GM23338 (cell line): ENCODE results near the gene OR4F15. TPM values are rescaled to one million over a fixed set of nuclear protein-coding genes. Genes with fewer than 3 reads are reported as not detected.
"Not testable (repeated sequence)": the region's sequence is repeated elsewhere in the genome, so short reads cannot be mapped to it uniquely, and the experiment has no call there.

Experiments
- ATAC-seq: fragments of 200-7000 bp; cut with Tn5 transposase; 3 replicates; pipeline ENCODE4 v1.9.1; 2020
- DNase-seq: peaks from one replicate; pipeline ENCODE4 v3.0.0-alpha.2; 2015; ENCODE audit warnings: low spot score
- H2AFZ ChIP-seq: fragments of 200-600 bp; sonication (generic); 2 replicates; pipeline ENCODE4 v1.8.0; 2016; ENCODE audit warnings: antibody characterized with exemption, mild to moderate bottlenecking, moderate library complexity
- H3F3A ChIP-seq: fragments of 200-600 bp; sonication (generic); replicated peaks from 2 replicates; pipeline ENCODE4 v1.8.0; 2017; ENCODE audit warnings: antibody characterized with exemption, mixed run types, low read depth
- H3K27ac ChIP-seq: fragments of 200-600 bp; sonication (generic); 2 replicates; pipeline ENCODE4 v1.6.1; 2016; ENCODE audit warnings: low read depth
- H3K27me3 ChIP-seq: fragments of 200-600 bp; sonication (generic); 2 replicates; pipeline ENCODE4 v1.8.0; 2016; ENCODE audit warnings: mild to moderate bottlenecking, mixed run types, moderate library complexity; ENCODE audit not compliant: insufficient read depth
- H3K36me3 ChIP-seq: fragments of 200-600 bp; sonication (generic); 2 replicates; pipeline ENCODE4 v1.8.0; 2016; ENCODE audit warnings: mild to moderate bottlenecking; ENCODE audit not compliant: insufficient read depth
- H3K4me1 ChIP-seq: fragments of 200-600 bp; sonication (generic); 2 replicates; pipeline ENCODE4 v1.8.0; 2016; ENCODE audit warnings: mild to moderate bottlenecking, moderate library complexity; ENCODE audit not compliant: insufficient read depth
- H3K4me2 ChIP-seq: fragments of 200-600 bp; sonication (generic); 2 replicates; pipeline ENCODE4 v1.7.1; 2017; ENCODE audit warnings: mixed run types
- H3K4me3 ChIP-seq: fragments of 200-600 bp; sonication (generic); 2 replicates; pipeline ENCODE4 v1.6.1; 2016; ENCODE audit warnings: mixed run types
- H3K79me2 ChIP-seq: fragments of 200-600 bp; sonication (generic); replicated peaks from 2 replicates; pipeline ENCODE4 v1.8.0; 2017; ENCODE audit warnings: mild to moderate bottlenecking; ENCODE audit not compliant: insufficient read depth
- H3K9me2 ChIP-seq: fragments of 200-600 bp; sonication (generic); 2 replicates; pipeline ENCODE4 v1.8.0; 2017; ENCODE audit not compliant: insufficient read depth
- H4K20me1 ChIP-seq: fragments of 200-600 bp; sonication (generic); replicated peaks from 2 replicates; pipeline ENCODE4 v1.8.0; 2017; ENCODE audit warnings: mild to moderate bottlenecking; ENCODE audit not compliant: insufficient read depth
- H3K27ac Mint-ChIP-seq: 2 replicates; pipeline ENCODE4 v1.8.0; 2020; ENCODE audit warnings: inconsistent platforms, mild to moderate bottlenecking, moderate library complexity, mixed read lengths
- H3K27me3 Mint-ChIP-seq: 3 replicates; pipeline ENCODE4 v1.8.0; 2022; ENCODE audit warnings: low read depth, mild to moderate bottlenecking, moderate library complexity, mixed read lengths, inconsistent platforms; ENCODE audit not compliant: insufficient read depth, poor library complexity
- H3K36me3 Mint-ChIP-seq: 3 replicates; pipeline ENCODE4 v1.8.0; 2021; ENCODE audit warnings: low read depth, mild to moderate bottlenecking, inconsistent platforms, moderate library complexity, mixed read lengths
- H3K4me1 Mint-ChIP-seq: 3 replicates; pipeline ENCODE4 v1.8.0; 2020; ENCODE audit warnings: mild to moderate bottlenecking, inconsistent platforms, mixed read lengths
- H3K4me3 Mint-ChIP-seq: 3 replicates; pipeline ENCODE4 v1.8.0; 2021; ENCODE audit warnings: moderate library complexity, mild to moderate bottlenecking, inconsistent platforms, mixed read lengths
- H3K9me3 Mint-ChIP-seq: 3 replicates; pipeline ENCODE4 v1.8.0; 2020; ENCODE audit warnings: moderate library complexity, mild to moderate bottlenecking, inconsistent platforms, mixed read lengths
- CREB1 ChIP-seq: fragments of 250-450 bp; sonication (Bioruptor Pico); IDR thresholded peaks from 2 replicates; pipeline ENCODE4 v1.5.0; 2020; ENCODE audit warnings: low read depth, mild to moderate bottlenecking, moderate library complexity
- EZH2 ChIP-seq: fragments of 200-600 bp; sonication (generic); IDR thresholded peaks from one replicate; pipeline ENCODE4 v1.8.0; 2017; ENCODE audit warnings: antibody characterized with exemption, mild to moderate bottlenecking, low read depth; ENCODE audit not compliant: unreplicated experiment
- EZH2phosphoT487 ChIP-seq: fragments of 200-600 bp; sonication (generic); IDR thresholded peaks from one replicate; pipeline ENCODE4 v1.8.1; 2018; ENCODE audit warnings: antibody characterized with exemption; ENCODE audit not compliant: unreplicated experiment
- JUNB ChIP-seq: IDR thresholded peaks from one replicate; pipeline ENCODE4 v1.6.1; 2016; ENCODE audit warnings: antibody characterized with exemption; ENCODE audit not compliant: unreplicated experiment
- NANOG ChIP-seq: IDR thresholded peaks from 2 replicates; pipeline ENCODE4 v1.6.1; 2016; ENCODE audit warnings: antibody characterized with exemption, borderline replicate concordance
- POLR2AphosphoS5 ChIP-seq: IDR thresholded peaks from 2 replicates; pipeline ENCODE4 v1.6.1; 2016; ENCODE audit warnings: antibody characterized with exemption, low read depth
- STAT1 ChIP-seq: IDR thresholded peaks from one replicate; pipeline ENCODE4 v1.6.1; 2016; ENCODE audit warnings: antibody characterized with exemption; ENCODE audit not compliant: unreplicated experiment
- ZNF114 ChIP-seq: fragments of 250-450 bp; sonication (Bioruptor Pico); IDR thresholded peaks from 2 replicates; pipeline ENCODE4 v1.5.0; 2020; ENCODE audit warnings: mild to moderate bottlenecking, moderate library complexity
- ZNF331 ChIP-seq: fragments of 250-450 bp; sonication (Bioruptor Pico); IDR thresholded peaks from 2 replicates; pipeline ENCODE4 v1.5.0; 2020; ENCODE audit warnings: low read depth, mild to moderate bottlenecking, moderate library complexity
- polyA plus RNA-seq: library from polyadenylated mRNA; unstranded; fragments of >200 nt; fragmentation: Nextera tagmentation; extraction: Ambion mirVana; gene quantifications from 2 replicates; pipeline ENCODE4 v1.2.1, GENCODE V29; 2016
- total RNA-seq: library from RNA; depleted of rRNA; stranded (reverse); fragments of >200 nt; shearing (Covaris generic); gene quantifications from 2 replicates; pipeline ENCODE4 v1.2.3, GENCODE V29; 2014
- TF ChIP-seq, protein P1 (sequence below), 2 experiments: fragments of 200-600 bp in 1 of 2; sonication (generic) in 1 of 2; conservative IDR thresholded peaks; 2 replicates each; pipeline versions ENCODE4 v1.5.1 to v1.6.1; 2016 to 2017; ENCODE audit warnings: antibody characterized with exemption in 2 of 2, low read depth in 2 of 2, mild to moderate bottlenecking in 2 of 2, moderate library complexity in 1 of 2
- TF ChIP-seq, protein P2 (sequence below): fragments of 250-450 bp; sonication (Bioruptor Pico); IDR thresholded peaks from 2 replicates; pipeline ENCODE4 v1.5.0; 2020; ENCODE audit warnings: mild to moderate bottlenecking, moderate library complexity
- TF ChIP-seq, protein P3 (sequence below): IDR thresholded peaks from 2 replicates; pipeline ENCODE4 v1.6.1; 2016; ENCODE audit warnings: antibody characterized with exemption

The OR4F15 gene
- total and polyA plus RNA-seq, 2 experiments from 2014 or later: not detected

GRCh38 chr15:101784644-101785043 lies 27.4 kb upstream of the OR4F15 start:
- H3K4me3 ChIP-seq: no peak overlapping the region
- H3K27me3 Mint-ChIP-seq: peaks cover 9% of the 10 kb centered on the region
- no peaks in the 10 kb centered on the region for H3K36me3 ChIP-seq
- no peaks in the 10 kb centered on the region for H3K9me2 ChIP-seq
- H3K27me3 ChIP-seq: no peaks in the 10 kb centered on the region
- no peaks in the 10 kb centered on the region for H4K20me1 ChIP-seq
- no peaks in the 10 kb centered on the region for H3F3A ChIP-seq
- no peak overlapping the region for H3K4me3 Mint-ChIP-seq
- no peak overlapping the region for H3K27ac ChIP-seq
- DNase-seq: no peak
- no peaks in the 10 kb centered on the region for H3K36me3 Mint-ChIP-seq
- H3K4me1 ChIP-seq: no peaks in the 10 kb centered on the region
- no peaks in the 10 kb centered on the region; the same call in 2 of the 3 replicates for H3K9me3 Mint-ChIP-seq
- ATAC-seq: no peak
- no peak overlapping the region for H2AFZ ChIP-seq
- H3K27ac Mint-ChIP-seq: no peak overlapping the region
- no peaks in the 10 kb centered on the region for H3K79me2 ChIP-seq
- no peak overlapping the region for H3K4me2 ChIP-seq
- no peaks in the 10 kb centered on the region for H3K4me1 Mint-ChIP-seq
- TF ChIP-seq POLR2AphosphoS5: no peak
- TF ChIP-seq STAT1: no peak
- no peak for TF ChIP-seq CREB1 (CRISPR knock-in tag)
- TF ChIP-seq ZNF331 (CRISPR knock-in tag): no peak
- no peak for TF ChIP-seq EZH2
- TF ChIP-seq, protein P1, sequence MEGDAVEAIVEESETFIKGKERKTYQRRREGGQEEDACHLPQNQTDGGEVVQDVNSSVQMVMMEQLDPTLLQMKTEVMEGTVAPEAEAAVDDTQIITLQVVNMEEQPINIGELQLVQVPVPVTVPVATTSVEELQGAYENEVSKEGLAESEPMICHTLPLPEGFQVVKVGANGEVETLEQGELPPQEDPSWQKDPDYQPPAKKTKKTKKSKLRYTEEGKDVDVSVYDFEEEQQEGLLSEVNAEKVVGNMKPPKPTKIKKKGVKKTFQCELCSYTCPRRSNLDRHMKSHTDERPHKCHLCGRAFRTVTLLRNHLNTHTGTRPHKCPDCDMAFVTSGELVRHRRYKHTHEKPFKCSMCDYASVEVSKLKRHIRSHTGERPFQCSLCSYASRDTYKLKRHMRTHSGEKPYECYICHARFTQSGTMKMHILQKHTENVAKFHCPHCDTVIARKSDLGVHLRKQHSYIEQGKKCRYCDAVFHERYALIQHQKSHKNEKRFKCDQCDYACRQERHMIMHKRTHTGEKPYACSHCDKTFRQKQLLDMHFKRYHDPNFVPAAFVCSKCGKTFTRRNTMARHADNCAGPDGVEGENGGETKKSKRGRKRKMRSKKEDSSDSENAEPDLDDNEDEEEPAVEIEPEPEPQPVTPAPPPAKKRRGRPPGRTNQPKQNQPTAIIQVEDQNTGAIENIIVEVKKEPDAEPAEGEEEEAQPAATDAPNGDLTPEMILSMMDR (conservative IDR thresholded peaks at IDR 0.05; ENCODE audit: low read depth in 2 of 2): no peak
- TF ChIP-seq NANOG: no peak
- TF ChIP-seq EZH2phosphoT487: no peak
- TF ChIP-seq ZNF114 (CRISPR knock-in tag): no peak
- TF ChIP-seq, protein P2, sequence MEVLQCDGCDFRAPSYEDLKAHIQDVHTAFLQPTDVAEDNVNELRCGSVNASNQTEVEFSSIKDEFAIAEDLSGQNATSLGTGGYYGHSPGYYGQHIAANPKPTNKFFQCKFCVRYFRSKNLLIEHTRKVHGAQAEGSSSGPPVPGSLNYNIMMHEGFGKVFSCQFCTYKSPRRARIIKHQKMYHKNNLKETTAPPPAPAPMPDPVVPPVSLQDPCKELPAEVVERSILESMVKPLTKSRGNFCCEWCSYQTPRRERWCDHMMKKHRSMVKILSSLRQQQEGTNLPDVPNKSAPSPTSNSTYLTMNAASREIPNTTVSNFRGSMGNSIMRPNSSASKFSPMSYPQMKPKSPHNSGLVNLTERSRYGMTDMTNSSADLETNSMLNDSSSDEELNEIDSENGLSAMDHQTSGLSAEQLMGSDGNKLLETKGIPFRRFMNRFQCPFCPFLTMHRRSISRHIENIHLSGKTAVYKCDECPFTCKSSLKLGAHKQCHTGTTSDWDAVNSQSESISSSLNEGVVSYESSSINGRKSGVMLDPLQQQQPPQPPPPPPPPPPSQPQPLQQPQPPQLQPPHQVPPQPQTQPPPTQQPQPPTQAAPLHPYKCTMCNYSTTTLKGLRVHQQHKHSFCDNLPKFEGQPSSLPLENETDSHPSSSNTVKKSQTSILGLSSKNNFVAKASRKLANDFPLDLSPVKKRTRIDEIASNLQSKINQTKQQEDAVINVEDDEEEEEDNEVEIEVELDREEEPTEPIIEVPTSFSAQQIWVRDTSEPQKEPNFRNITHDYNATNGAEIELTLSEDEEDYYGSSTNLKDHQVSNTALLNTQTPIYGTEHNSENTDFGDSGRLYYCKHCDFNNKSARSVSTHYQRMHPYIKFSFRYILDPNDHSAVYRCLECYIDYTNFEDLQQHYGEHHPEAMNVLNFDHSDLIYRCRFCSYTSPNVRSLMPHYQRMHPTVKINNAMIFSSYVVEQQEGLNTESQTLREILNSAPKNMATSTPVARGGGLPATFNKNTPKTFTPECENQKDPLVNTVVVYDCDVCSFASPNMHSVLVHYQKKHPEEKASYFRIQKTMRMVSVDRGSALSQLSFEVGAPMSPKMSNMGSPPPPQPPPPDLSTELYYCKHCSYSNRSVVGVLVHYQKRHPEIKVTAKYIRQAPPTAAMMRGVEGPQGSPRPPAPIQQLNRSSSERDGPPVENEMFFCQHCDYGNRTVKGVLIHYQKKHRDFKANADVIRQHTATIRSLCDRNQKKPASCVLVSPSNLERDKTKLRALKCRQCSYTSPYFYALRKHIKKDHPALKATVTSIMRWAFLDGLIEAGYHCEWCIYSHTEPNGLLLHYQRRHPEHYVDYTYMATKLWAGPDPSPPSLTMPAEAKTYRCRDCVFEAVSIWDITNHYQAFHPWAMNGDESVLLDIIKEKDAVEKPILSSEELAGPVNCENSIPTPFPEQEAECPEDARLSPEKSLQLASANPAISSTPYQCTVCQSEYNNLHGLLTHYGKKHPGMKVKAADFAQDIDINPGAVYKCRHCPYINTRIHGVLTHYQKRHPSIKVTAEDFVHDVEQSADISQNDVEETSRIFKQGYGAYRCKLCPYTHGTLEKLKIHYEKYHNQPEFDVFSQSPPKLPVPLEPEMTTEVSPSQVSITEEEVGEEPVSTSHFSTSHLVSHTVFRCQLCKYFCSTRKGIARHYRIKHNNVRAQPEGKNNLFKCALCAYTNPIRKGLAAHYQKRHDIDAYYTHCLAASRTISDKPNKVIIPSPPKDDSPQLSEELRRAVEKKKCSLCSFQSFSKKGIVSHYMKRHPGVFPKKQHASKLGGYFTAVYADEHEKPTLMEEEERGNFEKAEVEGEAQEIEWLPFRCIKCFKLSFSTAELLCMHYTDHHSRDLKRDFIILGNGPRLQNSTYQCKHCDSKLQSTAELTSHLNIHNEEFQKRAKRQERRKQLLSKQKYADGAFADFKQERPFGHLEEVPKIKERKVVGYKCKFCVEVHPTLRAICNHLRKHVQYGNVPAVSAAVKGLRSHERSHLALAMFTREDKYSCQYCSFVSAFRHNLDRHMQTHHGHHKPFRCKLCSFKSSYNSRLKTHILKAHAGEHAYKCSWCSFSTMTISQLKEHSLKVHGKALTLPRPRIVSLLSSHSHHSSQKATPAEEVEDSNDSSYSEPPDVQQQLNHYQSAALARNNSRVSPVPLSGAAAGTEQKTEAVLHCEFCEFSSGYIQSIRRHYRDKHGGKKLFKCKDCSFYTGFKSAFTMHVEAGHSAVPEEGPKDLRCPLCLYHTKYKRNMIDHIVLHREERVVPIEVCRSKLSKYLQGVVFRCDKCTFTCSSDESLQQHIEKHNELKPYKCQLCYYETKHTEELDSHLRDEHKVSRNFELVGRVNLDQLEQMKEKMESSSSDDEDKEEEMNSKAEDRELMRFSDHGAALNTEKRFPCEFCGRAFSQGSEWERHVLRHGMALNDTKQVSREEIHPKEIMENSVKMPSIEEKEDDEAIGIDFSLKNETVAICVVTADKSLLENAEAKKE: no peak
- TF ChIP-seq, protein P3, sequence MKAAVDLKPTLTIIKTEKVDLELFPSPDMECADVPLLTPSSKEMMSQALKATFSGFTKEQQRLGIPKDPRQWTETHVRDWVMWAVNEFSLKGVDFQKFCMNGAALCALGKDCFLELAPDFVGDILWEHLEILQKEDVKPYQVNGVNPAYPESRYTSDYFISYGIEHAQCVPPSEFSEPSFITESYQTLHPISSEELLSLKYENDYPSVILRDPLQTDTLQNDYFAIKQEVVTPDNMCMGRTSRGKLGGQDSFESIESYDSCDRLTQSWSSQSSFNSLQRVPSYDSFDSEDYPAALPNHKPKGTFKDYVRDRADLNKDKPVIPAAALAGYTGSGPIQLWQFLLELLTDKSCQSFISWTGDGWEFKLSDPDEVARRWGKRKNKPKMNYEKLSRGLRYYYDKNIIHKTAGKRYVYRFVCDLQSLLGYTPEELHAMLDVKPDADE: no peak
- no peak for TF ChIP-seq JUNB

- not testable (repeated sequence) for H3K36me3 Mint-ChIP-seq, H3K9me3 Mint-ChIP-seq
Observed at GRCh38 chr15:101786422-101786821, 25.6 kb upstream of the OR4F15 start.

More at GRCh38 chr15:101786422-101786821, 25.6 kb upstream of the OR4F15 start:
- ATAC-seq, H3K4me1 ChIP-seq, H3K4me3 Mint-ChIP-seq, H3K27me3 Mint-ChIP-seq, H3K79me2 ChIP-seq, H3K27ac Mint-ChIP-seq, H3K4me3 ChIP-seq, H3K27me3 ChIP-seq, H3K9me2 ChIP-seq, H3K4me2 ChIP-seq, H2AFZ ChIP-seq, H3K27ac ChIP-seq, H3K36me3 ChIP-seq, H3K4me1 Mint-ChIP-seq, H4K20me1 ChIP-seq, DNase-seq, H3F3A ChIP-seq: not testable (repeated sequence)
